ENCODE results near the gene IFRD2.
A peak's percentile ranks its signal among the peaks of the same experiment; 100 is the strongest.

Gene IFRD2

GRCh38 chr3:50292159-50293078 lies at the start of gene IFRD2:
Gene IFRD2 (minus strand): TSS chr3:50292429. CDS start chr3:50292274, 155 bp downstream.
- DNase-seq, result peak; percentile 99

- DNase-seq, result no peak
These were observed 49.3 kb upstream of the IFRD2 start for GRCh38 chr3:50341537-50341936.

GRCh38 chr3:50340448-50341329 lies 48.5 kb upstream of the IFRD2 start, which contains the start of gene RASSF1:
Gene RASSF1 (minus strand): TSS chr3:50340836. CDS start chr3:50340805, 31 bp downstream.
- DNase-seq, result peak; percentile 62

GRCh38 chr3:50340147-50340447 lies 47.9 kb upstream of the IFRD2 start:
- no peak for DNase-seq

- DNase-seq, result no peak
These were observed 47.4 kb upstream of the IFRD2 start for GRCh38 chr3:50339485-50340146.

- no peak for DNase-seq
These were observed 46.7 kb upstream of the IFRD2 start for GRCh38 chr3:50338965-50339364.

- peak; percentile 99 for DNase-seq
These were observed 45.1 kb upstream of the IFRD2 start for GRCh38 chr3:50337175-50337861.

GRCh38 chr3:50336452-50337174 lies 44.4 kb upstream of the IFRD2 start:
- no peak for DNase-seq

GRCh38 chr3:50334339-50335075 lies 42.3 kb upstream of the IFRD2 start:
- DNase-seq, result no peak

GRCh38 chr3:50333744-50334328 lies 41.6 kb upstream of the IFRD2 start:
- DNase-seq, result no peak

- no peak for DNase-seq
These were observed 39.2 kb upstream of the IFRD2 start for GRCh38 chr3:50331364-50331907.

- DNase-seq, result no peak
These were observed 38.1 kb upstream of the IFRD2 start for GRCh38 chr3:50330330-50330729.

- peak; percentile 99 for DNase-seq
These were observed 35.9 kb upstream of the IFRD2 start, which contains the start of gene TUSC2 for GRCh38 chr3:50327943-50328691. Gene TUSC2 (minus strand): TSS chr3:50328223. CDS start chr3:50328099, 124 bp downstream.

GRCh38 chr3:50327129-50327528 lies 34.9 kb upstream of the IFRD2 start:
- no peak for DNase-seq

GRCh38 chr3:50326182-50326541 lies 33.9 kb upstream of the IFRD2 start:
- no peak for DNase-seq

GRCh38 chr3:50325497-50326181 lies 33.4 kb upstream of the IFRD2 start:
- DNase-seq, result no peak

GRCh38 chr3:50325113-50325480 lies 32.9 kb upstream of the IFRD2 start:
- DNase-seq, result no peak

GRCh38 chr3:50324351-50325112 lies 32.3 kb upstream of the IFRD2 start:
- DNase-seq, result peak; percentile 86
